Activated CD8-positive, alpha-beta memory T cell treated with anti-CD3 and anti-CD28 coated beads, Interleukin-2, amount 50 U/mL, for 24 hours (primary cell): Measurements from ENCODE around the gene DPY19L2.
"Not testable (repeated sequence)": the region's sequence is repeated elsewhere in the genome, so short reads cannot be mapped to it uniquely, and the experiment has no call there.

Experiments used
- DNase-seq: peaks from one replicate; pipeline ENCODE4 v3.0.0-alpha.2; 2020; ENCODE audit errors: extremely low read depth

DPY19L2 gene

GRCh38 chr12:63668028-63668799, at the start of gene DPY19L2:
DPY19L2 (minus strand) TSS chr12:63668493; CDS start chr12:63668393, 100 bp downstream.
- DNase-seq: peak; percentile 37

GRCh38 chr12:63716891-63717290, 48.6 kb upstream of the DPY19L2 start:
- DNase-seq: not testable (repeated sequence)

GRCh38 chr12:63715107-63715625, 46.9 kb upstream of the DPY19L2 start:
- DNase-seq: not testable (repeated sequence)

- DNase-seq: not testable (repeated sequence)
Measured at GRCh38 chr12:63714409-63714808, 46.1 kb upstream of the DPY19L2 start.

- DNase-seq: not testable (repeated sequence)
Measured at GRCh38 chr12:63713681-63714075, 45.4 kb upstream of the DPY19L2 start.

- DNase-seq: not testable (repeated sequence)
Measured at GRCh38 chr12:63712979-63713680, 44.8 kb upstream of the DPY19L2 start.

GRCh38 chr12:63712376-63712974, 44.2 kb upstream of the DPY19L2 start:
- DNase-seq: not testable (repeated sequence)

GRCh38 chr12:63711339-63711738, 43.0 kb upstream of the DPY19L2 start:
- DNase-seq: not testable (repeated sequence)

- DNase-seq: no peak
Measured at GRCh38 chr12:63706336-63706735, 38.0 kb upstream of the DPY19L2 start.

GRCh38 chr12:63699678-63700382, 31.5 kb upstream of the DPY19L2 start:
- not testable (repeated sequence) for DNase-seq

- not testable (repeated sequence) for DNase-seq
Measured at GRCh38 chr12:63699011-63699410, 30.7 kb upstream of the DPY19L2 start.

GRCh38 chr12:63690837-63691236, 22.5 kb upstream of the DPY19L2 start:
- not testable (repeated sequence) for DNase-seq

GRCh38 chr12:63689141-63689540, 20.8 kb upstream of the DPY19L2 start:
- not testable (repeated sequence) for DNase-seq

GRCh38 chr12:63686623-63687022, 18.3 kb upstream of the DPY19L2 start:
- DNase-seq: not testable (repeated sequence)

- not testable (repeated sequence) for DNase-seq
Measured at GRCh38 chr12:63685789-63686188, 17.5 kb upstream of the DPY19L2 start.

GRCh38 chr12:63682617-63683016, 14.3 kb upstream of the DPY19L2 start:
- not testable (repeated sequence) for DNase-seq

GRCh38 chr12:63680758-63681157, 12.5 kb upstream of the DPY19L2 start:
- DNase-seq: not testable (repeated sequence)

- not testable (repeated sequence) for DNase-seq
Measured at GRCh38 chr12:63672550-63672949, 4.3 kb upstream of the DPY19L2 start.

- not testable (repeated sequence) for DNase-seq
Measured at GRCh38 chr12:63669936-63670335, 1.6 kb upstream of the DPY19L2 start.

GRCh38 chr12:63669427-63669826, 1.1 kb upstream of the DPY19L2 start:
- DNase-seq: not testable (repeated sequence)

GRCh38 chr12:63668800-63669365, 590 bp upstream of the DPY19L2 start:
- DNase-seq: not testable (repeated sequence)
